ENCODE data around the gene NDUFAB1.

- TF ChIP-seq CTCF (IDR thresholded peaks at IDR 0.05), result no peak
- no peak for TF ChIP-seq POLR2A (IDR thresholded peaks at IDR 0.05)
Measured at GRCh38 chr16:23573817-23574216, 22.3 kb downstream of the NDUFAB1 start.
